Upper lobe of right lung (tissue), 1 donor: Measurements from ENCODE around the gene KNL1. TPM values are rescaled to one million over a fixed set of nuclear protein-coding genes. Genes with fewer than 3 reads are reported as not detected.

Source experiments
- ATAC-seq: fragments of 200-7000 bp; cut with Tn5 transposase; one replicate; pipeline ENCODE4 v1.9.1; 2020; ENCODE audit warnings: mild to moderate bottlenecking, moderate library complexity
- DNase-seq: peaks from one replicate; pipeline ENCODE4 v3.0.0-alpha.2; 2020
- H3K27ac ChIP-seq: fragments of 200-600 bp; one replicate; pipeline ENCODE4 v1.8.0; 2022
- H3K27me3 ChIP-seq: fragments of 200-600 bp; one replicate; pipeline ENCODE4 v1.8.0; 2022; ENCODE audit warnings: mild to moderate bottlenecking
- H3K36me3 ChIP-seq: fragments of 200-600 bp; one replicate; pipeline ENCODE4 v1.8.0; 2022
- H3K4me1 ChIP-seq: fragments of 200-600 bp; one replicate; pipeline ENCODE4 v1.8.0; 2022
- H3K4me3 ChIP-seq: fragments of 200-600 bp; one replicate; pipeline ENCODE4 v1.8.0; 2022; ENCODE audit warnings: mild to moderate bottlenecking
- H3K9me3 ChIP-seq: fragments of 200-600 bp; one replicate; pipeline ENCODE4 v1.8.0; 2022
- intact Hi-C: fragments of 100-400 bp; cut with DNase I; formaldehyde crosslinking; loops from one replicate; pipeline ENCODE4 v1.11.0; 2022
- long read RNA-seq: library from polyadenylated mRNA; unstranded; transcript quantifications from one replicate; pipeline ENCODE4 v2.0.0, GENCODE V29; 2021
- total RNA-seq: library from RNA; stranded (reverse); fragmentation: NEBNext Ultra II Directional; extraction: Animal tissue kit (Norgen Biotek cat#: 25700); gene quantifications from one replicate; pipeline ENCODE4 v1.2.1, GENCODE V29; 2021
- TF ChIP-seq, protein P1 (sequence below): fragments of 200-600 bp; IDR thresholded peaks from one replicate; pipeline ENCODE4 v1.8.0; 2022; ENCODE audit warnings: antibody characterized with exemption
- donor health status: DM: no; HTN: yes; CAD: no; lungs with severe emphysema.

The KNL1 gene
- 0.61 TPM for total RNA-seq
- long read RNA-seq: 0 reads

DNA sequence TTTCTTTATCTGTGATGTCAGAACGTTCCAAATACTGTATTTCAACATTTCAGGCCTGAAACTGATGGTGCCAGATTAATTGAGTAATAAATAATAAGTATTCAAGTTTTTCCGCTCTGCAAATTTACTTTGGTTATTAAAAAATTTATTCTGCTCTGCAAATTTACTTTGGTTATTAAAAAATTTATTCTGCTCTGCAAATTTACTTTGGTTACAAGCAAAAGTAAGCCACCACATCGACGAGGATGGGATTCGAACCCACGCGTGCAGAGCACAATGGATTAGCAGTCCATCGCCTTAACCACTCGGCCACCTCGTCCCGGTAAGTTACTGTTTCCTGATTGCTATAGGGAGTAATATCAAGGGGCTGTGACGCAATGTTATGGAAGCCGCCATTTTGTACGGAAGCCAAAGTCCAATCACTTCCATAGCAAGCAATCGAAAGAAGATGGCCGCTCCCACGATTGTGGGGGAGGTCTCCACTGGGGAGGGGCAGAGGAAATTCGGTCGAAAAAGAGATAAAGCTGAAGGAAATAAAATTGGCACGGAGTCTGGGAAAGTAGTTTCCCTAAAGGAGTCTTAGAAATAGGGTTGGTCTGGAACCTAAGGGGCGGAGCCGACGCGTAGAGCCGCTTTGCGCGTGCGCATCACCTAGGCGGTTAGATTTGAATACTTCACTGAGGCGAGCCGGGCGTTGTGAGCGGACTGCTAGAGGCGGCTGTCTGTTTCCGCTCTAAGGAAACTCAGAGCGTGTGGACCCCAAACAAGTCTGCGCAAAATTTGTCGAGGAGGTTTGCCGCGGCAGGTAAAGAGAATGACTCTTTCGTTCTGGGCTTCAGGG is at the start of gene KNL1:
Gene KNL1 (plus strand): TSS at position 662 of the 841 bp plus-strand sequence. CDS start 8,683 bp downstream, outside the sequence.
- Histone ChIP-seq H3K4me1 (no peaks in the 10 kb centered on the region), H3K4me3 (peak within 1 kb of the TSS; percentile 76), H3K27ac (peak within 1 kb of the TSS; percentile 96), H3K9me3 (no peaks in the 10 kb centered on the region), H3K27me3 (no peaks in the 10 kb centered on the region), H3K36me3 (no peaks in the 10 kb centered on the region)
- ATAC-seq: peak; percentile 93
- peak; percentile 91 for DNase-seq
- intact Hi-C loops: no loop called here
- TF ChIP-seq, protein P1, sequence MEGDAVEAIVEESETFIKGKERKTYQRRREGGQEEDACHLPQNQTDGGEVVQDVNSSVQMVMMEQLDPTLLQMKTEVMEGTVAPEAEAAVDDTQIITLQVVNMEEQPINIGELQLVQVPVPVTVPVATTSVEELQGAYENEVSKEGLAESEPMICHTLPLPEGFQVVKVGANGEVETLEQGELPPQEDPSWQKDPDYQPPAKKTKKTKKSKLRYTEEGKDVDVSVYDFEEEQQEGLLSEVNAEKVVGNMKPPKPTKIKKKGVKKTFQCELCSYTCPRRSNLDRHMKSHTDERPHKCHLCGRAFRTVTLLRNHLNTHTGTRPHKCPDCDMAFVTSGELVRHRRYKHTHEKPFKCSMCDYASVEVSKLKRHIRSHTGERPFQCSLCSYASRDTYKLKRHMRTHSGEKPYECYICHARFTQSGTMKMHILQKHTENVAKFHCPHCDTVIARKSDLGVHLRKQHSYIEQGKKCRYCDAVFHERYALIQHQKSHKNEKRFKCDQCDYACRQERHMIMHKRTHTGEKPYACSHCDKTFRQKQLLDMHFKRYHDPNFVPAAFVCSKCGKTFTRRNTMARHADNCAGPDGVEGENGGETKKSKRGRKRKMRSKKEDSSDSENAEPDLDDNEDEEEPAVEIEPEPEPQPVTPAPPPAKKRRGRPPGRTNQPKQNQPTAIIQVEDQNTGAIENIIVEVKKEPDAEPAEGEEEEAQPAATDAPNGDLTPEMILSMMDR: no peak

DNA sequence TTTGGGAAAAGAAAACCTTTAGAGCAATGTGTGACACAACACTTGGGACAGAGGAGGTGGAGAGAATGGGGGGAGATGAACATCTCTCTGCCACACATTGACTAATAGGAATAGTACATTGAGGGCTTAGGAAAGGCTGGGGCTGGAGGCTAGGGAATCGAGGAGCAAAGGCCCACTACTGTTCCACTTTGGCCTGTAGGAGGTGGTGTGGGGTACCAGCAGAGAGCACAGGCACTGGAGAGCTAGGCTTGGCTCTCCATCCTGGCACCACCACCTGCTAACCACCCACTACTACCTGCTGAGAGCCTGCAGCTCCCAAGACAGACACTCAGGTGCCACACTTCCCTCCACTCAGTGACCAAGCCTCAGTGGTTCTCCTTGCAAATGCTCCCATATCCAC is 48.6 kb upstream of the KNL1 start:
- no peak for ATAC-seq
- no peaks in the 10 kb centered on the region for H3K4me1 ChIP-seq
- no peaks in the 10 kb centered on the region for H3K27me3 ChIP-seq
- intact Hi-C loops: no loop called here
- H3K36me3 ChIP-seq: peaks cover 12% of the 10 kb centered on the region
- H3K9me3 ChIP-seq: no peaks in the 10 kb centered on the region
- H3K27ac ChIP-seq: no peak overlapping the region
- DNase-seq: no peak
- H3K4me3 ChIP-seq: no peak overlapping the region
- TF ChIP-seq, protein P1: no peak

GRCh38 chr15:40548610-40549009 is 45.4 kb upstream of the KNL1 start:
- Histone ChIP-seq H3K36me3 (peaks cover 25% of the 10 kb centered on the region), H3K27me3 (no peaks in the 10 kb centered on the region), H3K27ac (no peak overlapping the region), H3K4me1 (no peaks in the 10 kb centered on the region), H3K4me3 (no peak overlapping the region), H3K9me3 (no peaks in the 10 kb centered on the region)
- no peak for DNase-seq
- intact Hi-C loops: no loop called here
- TF ChIP-seq, protein P1: no peak
- no peak for ATAC-seq

DNA sequence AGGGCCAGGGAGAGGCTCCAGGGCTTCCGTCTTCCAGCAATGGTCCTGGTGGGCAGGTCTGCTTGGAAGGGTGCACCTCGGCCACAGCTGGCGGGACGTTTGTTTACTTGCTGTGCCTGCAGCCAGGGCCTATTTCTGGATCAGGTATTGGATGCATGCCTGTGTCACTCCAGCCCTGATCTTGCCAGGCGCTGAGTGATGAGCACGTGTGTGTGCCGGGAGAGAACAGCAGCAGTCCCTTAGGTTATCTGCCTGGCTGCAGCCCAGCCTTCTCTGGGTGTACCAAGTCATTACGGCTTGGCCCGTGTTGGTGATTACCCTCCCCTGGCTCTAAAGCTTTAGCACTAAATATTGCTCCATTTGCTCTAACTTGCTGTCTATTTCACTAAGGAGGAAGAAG is 44.2 kb upstream of the KNL1 start:
- TF ChIP-seq, protein P1: no peak
- Histone ChIP-seq H3K9me3 (no peaks in the 10 kb centered on the region), H3K36me3 (peaks cover 31% of the 10 kb centered on the region), H3K27me3 (no peaks in the 10 kb centered on the region), H3K4me1 (no peaks in the 10 kb centered on the region), H3K4me3 (no peak overlapping the region), H3K27ac (peak overlapping the region; percentile 17)
- DNase-seq: no peak
- intact Hi-C loops: no loop called here
- peak; percentile 26 for ATAC-seq

- intact Hi-C loops: no loop called here
- DNase-seq: no peak
- Histone ChIP-seq H3K27ac (peak overlapping the region; percentile 17), H3K27me3 (no peaks in the 10 kb centered on the region), H3K9me3 (no peaks in the 10 kb centered on the region), H3K4me3 (no peak overlapping the region), H3K4me1 (no peaks in the 10 kb centered on the region), H3K36me3 (peaks cover 37% of the 10 kb centered on the region)
- peak; percentile 81 for ATAC-seq
- TF ChIP-seq, protein P1: no peak
Observed at GRCh38 chr15:40550341-40551037, 43.6 kb upstream of the KNL1 start.
